SK-N-SH (cell line): ENCODE data around the gene ZNF580.

Experiments
- CTCF ChIP-seq: fragments of 200-600 bp; sonication (generic); IDR thresholded peaks from 2 replicates; pipeline ENCODE4 v1.6.1; 2017; ENCODE audit warnings: antibody characterized with exemption, mild to moderate bottlenecking, moderate library complexity
- FOXJ3 ChIP-seq: sonication (generic); formaldehyde crosslinking; IDR thresholded peaks from 2 replicates; pipeline ENCODE4 v1.5.1; 2020; ENCODE audit warnings: mild to moderate bottlenecking, missing genetic modification reagents
- JUND ChIP-seq: IDR thresholded peaks from 2 replicates; pipeline ENCODE4 v1.4.0; 2012
- MAX ChIP-seq: IDR thresholded peaks from 2 replicates; pipeline ENCODE4 v1.4.0; 2012; ENCODE audit warnings: low read depth
- RCOR1 ChIP-seq: fragments of 150-350 bp; IDR thresholded peaks from 2 replicates; pipeline ENCODE4 v1.6.1; 2017; ENCODE audit warnings: antibody characterized with exemption, low read length
- RFX5 ChIP-seq: IDR thresholded peaks from 2 replicates; pipeline ENCODE4 v1.6.1; 2012; ENCODE audit warnings: mild to moderate bottlenecking, improper control_type of control experiment, low read length

GRCh38 chr19:55599468-55599841 is 41.3 kb upstream of the ZNF580 start, which contains the start of gene FIZ1:
- no peak for TF ChIP-seq FOXJ3 (CRISPR knock-in tag)
- TF ChIP-seq CTCF, result no peak
- TF ChIP-seq MAX, result peak; percentile 22; the same call in 1 of the 2 replicates
- 0 out of 2 replicates have a peak, but pooled peaks have one; percentile 9 for TF ChIP-seq RFX5
- TF ChIP-seq RCOR1, result no peak
- TF ChIP-seq JUND, result no peak
